Lower leg skin (tissue), 3 donors: Measurements from ENCODE around the gene DCXR.

Experiments used
- POLR2A ChIP-seq, 2 donors: fragments of 450-650 bp; IDR thresholded peaks; one replicate each; pipeline ENCODE4 v1.6.1; 2016 to 2017; ENCODE audit warnings: antibody characterized with exemption in 2 of 2, mild to moderate bottlenecking in 1 of 2, moderate library complexity in 1 of 2
- TF ChIP-seq, protein P1 (sequence below), 3 donors: fragments of 450-650 bp; IDR thresholded peaks; one replicate each; pipeline ENCODE4 v1.5.1; 2016; ENCODE audit warnings: antibody characterized with exemption in 3 of 3, mild to moderate bottlenecking in 3 of 3, moderate library complexity in 2 of 3

DNA sequence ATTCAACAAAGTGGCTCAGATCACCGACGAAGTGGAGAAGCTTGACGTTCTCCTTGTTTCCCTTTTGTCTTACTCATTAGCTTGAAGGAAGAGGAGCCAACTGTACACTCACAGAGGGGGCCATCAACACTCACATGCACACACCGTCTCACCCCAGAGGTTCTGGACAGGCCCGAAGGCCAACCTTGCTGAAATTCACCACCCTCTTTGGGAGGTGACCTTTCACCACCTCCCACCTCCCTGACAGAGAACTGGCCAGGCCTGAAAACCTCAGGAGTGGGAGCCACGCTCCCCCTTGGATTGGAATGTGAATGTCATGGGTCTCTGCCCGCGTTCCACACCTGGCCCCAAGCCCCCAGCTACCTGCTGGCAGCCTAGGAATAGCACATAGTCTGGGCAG lies 2.0 kb downstream of the DCXR start:
- TF ChIP-seq, protein P1, sequence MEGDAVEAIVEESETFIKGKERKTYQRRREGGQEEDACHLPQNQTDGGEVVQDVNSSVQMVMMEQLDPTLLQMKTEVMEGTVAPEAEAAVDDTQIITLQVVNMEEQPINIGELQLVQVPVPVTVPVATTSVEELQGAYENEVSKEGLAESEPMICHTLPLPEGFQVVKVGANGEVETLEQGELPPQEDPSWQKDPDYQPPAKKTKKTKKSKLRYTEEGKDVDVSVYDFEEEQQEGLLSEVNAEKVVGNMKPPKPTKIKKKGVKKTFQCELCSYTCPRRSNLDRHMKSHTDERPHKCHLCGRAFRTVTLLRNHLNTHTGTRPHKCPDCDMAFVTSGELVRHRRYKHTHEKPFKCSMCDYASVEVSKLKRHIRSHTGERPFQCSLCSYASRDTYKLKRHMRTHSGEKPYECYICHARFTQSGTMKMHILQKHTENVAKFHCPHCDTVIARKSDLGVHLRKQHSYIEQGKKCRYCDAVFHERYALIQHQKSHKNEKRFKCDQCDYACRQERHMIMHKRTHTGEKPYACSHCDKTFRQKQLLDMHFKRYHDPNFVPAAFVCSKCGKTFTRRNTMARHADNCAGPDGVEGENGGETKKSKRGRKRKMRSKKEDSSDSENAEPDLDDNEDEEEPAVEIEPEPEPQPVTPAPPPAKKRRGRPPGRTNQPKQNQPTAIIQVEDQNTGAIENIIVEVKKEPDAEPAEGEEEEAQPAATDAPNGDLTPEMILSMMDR (IDR thresholded peaks at IDR 0.05): no peak
- TF ChIP-seq POLR2A (IDR thresholded peaks at IDR 0.05): no peak
